ENCODE results near the gene CUL4A.
"Not testable (repeated sequence)": the region's sequence is repeated elsewhere in the genome, so short reads cannot be mapped to it uniquely, and the experiment has no call there.

The CUL4A gene

DNA sequence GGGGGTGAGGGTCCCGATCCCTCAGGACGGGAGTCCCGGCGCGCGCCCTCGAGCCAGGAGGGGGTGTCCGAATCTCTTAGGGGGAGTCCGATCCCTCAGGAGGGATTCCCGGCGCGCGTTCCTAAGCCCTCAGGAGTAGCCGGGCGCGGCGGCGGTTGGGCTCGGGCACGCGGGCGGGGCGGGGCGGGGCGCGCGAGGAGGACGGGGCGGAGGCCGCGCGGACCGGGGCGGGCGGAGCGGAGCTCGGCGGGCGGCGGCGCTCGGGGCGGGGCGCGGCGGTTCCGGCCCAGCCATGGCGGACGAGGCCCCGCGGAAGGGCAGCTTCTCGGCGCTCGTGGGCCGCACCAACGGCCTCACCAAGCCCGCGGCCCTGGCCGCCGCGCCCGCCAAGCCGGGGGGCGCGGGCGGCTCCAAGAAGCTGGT, at the start of gene CUL4A:
Gene CUL4A, plus strand, starts transcription at position 278 of the 423 bp plus-strand sequence. Its CDS starts 15 bp downstream, at position 293.
- peak; percentile 83 for DNase-seq (ENCODE audit: low spot score)
- TF ChIP-seq, protein P1, sequence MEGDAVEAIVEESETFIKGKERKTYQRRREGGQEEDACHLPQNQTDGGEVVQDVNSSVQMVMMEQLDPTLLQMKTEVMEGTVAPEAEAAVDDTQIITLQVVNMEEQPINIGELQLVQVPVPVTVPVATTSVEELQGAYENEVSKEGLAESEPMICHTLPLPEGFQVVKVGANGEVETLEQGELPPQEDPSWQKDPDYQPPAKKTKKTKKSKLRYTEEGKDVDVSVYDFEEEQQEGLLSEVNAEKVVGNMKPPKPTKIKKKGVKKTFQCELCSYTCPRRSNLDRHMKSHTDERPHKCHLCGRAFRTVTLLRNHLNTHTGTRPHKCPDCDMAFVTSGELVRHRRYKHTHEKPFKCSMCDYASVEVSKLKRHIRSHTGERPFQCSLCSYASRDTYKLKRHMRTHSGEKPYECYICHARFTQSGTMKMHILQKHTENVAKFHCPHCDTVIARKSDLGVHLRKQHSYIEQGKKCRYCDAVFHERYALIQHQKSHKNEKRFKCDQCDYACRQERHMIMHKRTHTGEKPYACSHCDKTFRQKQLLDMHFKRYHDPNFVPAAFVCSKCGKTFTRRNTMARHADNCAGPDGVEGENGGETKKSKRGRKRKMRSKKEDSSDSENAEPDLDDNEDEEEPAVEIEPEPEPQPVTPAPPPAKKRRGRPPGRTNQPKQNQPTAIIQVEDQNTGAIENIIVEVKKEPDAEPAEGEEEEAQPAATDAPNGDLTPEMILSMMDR (IDR thresholded peaks at IDR 0.05) = no peak
- Histone ChIP-seq H3K4me3 (peak within 1 kb of the TSS; percentile 100), H3K27ac (peak within 1 kb of the TSS; percentile 100)

GRCh38 chr13:113159701-113160100, 49.7 kb upstream of the CUL4A start:
- no peak for DNase-seq (ENCODE audit: low spot score)
- Histone ChIP-seq H3K27ac (no peak overlapping the region), H3K4me3 (no peak overlapping the region)
- TF ChIP-seq, protein P1 (IDR thresholded peaks at IDR 0.05) = no peak

DNA sequence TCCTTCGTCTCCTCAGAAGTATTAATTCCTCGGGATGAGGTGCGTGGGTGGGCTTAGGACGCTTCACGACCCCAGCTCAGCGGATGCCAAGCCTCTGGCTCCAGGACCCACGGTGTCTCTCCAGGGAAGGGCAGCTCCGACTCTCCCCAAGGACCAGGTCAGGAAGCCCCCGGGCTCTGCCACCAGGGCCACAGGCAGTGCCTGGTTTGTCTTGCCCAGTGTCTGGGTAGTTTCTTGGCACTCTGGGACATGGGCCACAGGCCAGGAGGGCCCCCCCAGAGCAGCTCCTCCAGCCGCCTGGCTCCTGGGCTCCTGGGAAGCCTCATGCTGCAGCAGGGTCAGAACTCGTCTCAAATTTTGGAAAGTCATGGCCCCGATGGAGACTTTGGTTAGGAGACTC, 48.4 kb upstream of the CUL4A start:
- TF ChIP-seq, protein P1 (IDR thresholded peaks at IDR 0.05) = no peak
- DNase-seq (ENCODE audit: low spot score) = no peak
- no peak overlapping the region for H3K27ac ChIP-seq
- H3K4me3 ChIP-seq = no peak overlapping the region

DNA sequence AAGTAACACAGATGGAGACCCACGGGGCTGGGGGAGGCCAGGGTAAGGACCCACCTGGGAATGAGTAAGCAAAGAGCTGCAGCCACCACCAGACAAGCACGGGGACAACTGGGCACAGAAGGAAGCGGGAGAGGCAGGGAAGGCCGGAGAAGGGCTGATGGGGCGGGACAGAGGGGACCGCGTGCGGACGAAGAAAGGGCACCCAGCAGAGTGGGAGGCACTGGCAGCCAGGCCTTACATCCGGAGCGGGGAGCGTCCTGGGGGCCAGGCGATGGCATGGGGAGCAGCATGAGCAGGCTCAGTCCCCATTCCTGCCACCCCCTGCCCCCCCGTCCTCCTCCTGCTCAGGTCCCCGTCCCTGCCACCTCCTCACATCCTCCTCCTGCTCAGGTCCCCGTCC, 48.0 kb upstream of the CUL4A start:
- H3K4me3 ChIP-seq = no peak overlapping the region
- DNase-seq (ENCODE audit: low spot score) = no peak
- no peak overlapping the region for H3K27ac ChIP-seq
- TF ChIP-seq, protein P1 (IDR thresholded peaks at IDR 0.05) = no peak

- not testable (repeated sequence) for DNase-seq (ENCODE audit: low spot score); H3K4me3 ChIP-seq; H3K27ac ChIP-seq
These were observed 47.4 kb upstream of the CUL4A start for GRCh38 chr13:113161975-113162374.

DNA sequence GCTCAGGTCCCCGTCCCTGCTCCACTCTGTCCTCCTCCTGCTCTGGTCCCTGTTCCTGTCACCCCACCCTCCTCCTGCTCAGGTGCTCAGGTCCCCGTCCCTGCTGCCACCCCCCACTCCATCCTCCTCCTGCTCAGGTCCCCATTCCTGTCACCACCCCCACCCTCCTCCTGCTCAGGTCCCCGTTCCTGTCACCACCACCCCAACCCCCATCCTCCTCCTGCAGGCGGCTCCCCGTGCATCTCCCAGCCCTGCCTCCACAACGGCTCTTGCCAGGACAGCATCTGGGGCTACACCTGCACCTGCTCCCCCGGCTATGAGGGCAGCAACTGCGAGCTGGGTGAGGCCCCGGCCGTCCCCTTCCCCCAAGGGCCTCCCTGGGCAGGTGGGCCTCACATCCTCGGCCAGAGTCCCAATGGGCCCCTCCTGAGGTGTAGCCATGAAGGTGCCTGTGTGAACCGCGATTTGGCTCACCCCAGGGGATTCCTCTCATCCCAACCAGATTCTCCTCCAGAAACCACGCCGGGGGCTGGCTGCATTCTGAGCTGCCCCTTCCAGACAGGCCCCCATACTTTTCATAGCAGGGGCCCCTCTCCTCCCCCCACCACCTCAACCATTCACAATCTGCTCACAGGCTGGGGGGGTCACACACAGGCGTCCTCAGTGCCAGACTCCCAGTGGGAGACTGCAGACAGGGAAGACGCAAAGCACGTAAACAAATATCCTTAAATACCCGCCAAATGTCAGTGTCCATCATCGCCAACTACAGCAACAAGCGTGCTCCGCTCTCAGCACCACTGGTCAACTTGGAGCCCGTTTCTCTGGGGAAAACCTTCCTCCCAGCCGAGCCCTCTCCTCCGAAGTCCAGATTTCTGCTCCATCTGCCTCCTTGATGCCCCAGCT, 46.4 kb upstream of the CUL4A start:
- no peak overlapping the region for H3K27ac ChIP-seq
- TF ChIP-seq, protein P1 (IDR thresholded peaks at IDR 0.05) = no peak
- no peak overlapping the region for H3K4me3 ChIP-seq
- no peak for DNase-seq (ENCODE audit: low spot score)

DNA sequence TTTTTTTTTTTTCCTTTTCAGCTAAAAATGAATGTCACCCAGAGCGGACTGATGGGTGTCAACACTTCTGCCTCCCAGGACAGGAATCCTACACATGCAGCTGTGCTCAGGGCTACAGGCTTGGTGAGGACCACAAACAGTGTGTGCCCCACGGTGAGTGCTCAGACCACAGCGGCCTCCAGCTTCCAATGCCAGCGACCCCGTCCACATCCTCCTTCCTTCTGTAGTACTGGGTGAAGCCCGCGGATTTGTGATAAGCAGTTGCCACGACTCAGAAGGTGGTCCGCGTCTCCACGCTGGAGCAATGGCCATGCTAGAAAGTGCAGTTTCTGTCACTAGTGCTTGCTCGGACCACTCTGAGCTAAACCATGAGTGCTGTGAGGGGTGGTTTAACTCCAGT, 44.9 kb upstream of the CUL4A start:
- DNase-seq (ENCODE audit: low spot score) = no peak
- Histone ChIP-seq H3K4me3 (no peak overlapping the region), H3K27ac (no peak overlapping the region)
- TF ChIP-seq, protein P1 (IDR thresholded peaks at IDR 0.05) = no peak

All from coronary artery (tissue), 2 donors.